ENCODE results near the gene SNW1.
A peak's percentile ranks its signal among the peaks of the same experiment; 100 is the strongest.

The SNW1 gene

DNA sequence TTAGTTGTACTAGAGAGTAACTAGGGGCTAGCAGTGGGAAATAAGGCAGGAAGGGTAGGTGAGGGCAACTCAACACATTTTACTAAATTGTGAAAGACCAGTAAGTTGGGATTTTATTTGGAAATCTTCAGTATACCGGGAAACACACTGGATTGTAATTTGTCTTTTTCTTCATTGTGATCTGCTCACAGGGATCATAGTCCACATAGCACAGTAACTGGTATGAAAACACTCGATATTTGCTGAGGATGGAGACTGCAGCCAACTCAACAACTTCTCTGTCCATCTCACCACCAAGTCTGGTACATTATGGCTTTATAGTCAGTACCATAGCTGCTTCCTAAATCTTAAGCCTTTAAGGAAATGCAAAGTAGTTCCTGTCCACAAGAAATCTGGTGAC is 50.6 kb downstream of the SNW1 start:
- DNase-seq (ENCODE audit: low read depth, low spot score), result no peak
- Histone ChIP-seq H3K27me3 (ENCODE audit: control insufficient read depth, insufficient read depth, low read length) (no peaks in the 10 kb centered on the region), H3K27ac (ENCODE audit: low read length) (no peak overlapping the region), H3K36me3 (ENCODE audit: control insufficient read depth, insufficient read depth, low read length) (peaks cover 19% of the 10 kb centered on the region; the same call in 1 of the 2 replicates), H3K4me1 (ENCODE audit: control insufficient read depth, insufficient read depth, low read length) (no peaks in the 10 kb centered on the region), H3K4me3 (ENCODE audit: low read length) (no peak overlapping the region), H3K9me3 (ENCODE audit: control insufficient read depth, insufficient read depth, low read length) (no peaks in the 10 kb centered on the region)
- no CpG with 5 or more reads among the region's 2 CpGs for WGBS (ENCODE audit: insufficient coverage, insufficient read length)

GRCh38 chr14:77709412-77709811 is 51.5 kb downstream of the SNW1 start:
- H3K36me3 ChIP-seq (ENCODE audit: control insufficient read depth, insufficient read depth, low read length), result peaks cover 19% of the 10 kb centered on the region; the same call in 1 of the 2 replicates
- WGBS (ENCODE audit: insufficient coverage, insufficient read length), result no CpG with 5 or more reads among the region's 3 CpGs
- H3K27me3 ChIP-seq (ENCODE audit: control insufficient read depth, insufficient read depth, low read length), result no peaks in the 10 kb centered on the region
- no peak for DNase-seq (ENCODE audit: low read depth, low spot score)
- no peak overlapping the region for H3K27ac ChIP-seq (ENCODE audit: low read length)
- peak overlapping the region; percentile 82; the same call in 1 of the 2 replicates for H3K4me3 ChIP-seq (ENCODE audit: low read length)
- no peaks in the 10 kb centered on the region for H3K4me1 ChIP-seq (ENCODE audit: control insufficient read depth, insufficient read depth, low read length)
- H3K9me3 ChIP-seq (ENCODE audit: control insufficient read depth, insufficient read depth, low read length), result no peaks in the 10 kb centered on the region

DNA sequence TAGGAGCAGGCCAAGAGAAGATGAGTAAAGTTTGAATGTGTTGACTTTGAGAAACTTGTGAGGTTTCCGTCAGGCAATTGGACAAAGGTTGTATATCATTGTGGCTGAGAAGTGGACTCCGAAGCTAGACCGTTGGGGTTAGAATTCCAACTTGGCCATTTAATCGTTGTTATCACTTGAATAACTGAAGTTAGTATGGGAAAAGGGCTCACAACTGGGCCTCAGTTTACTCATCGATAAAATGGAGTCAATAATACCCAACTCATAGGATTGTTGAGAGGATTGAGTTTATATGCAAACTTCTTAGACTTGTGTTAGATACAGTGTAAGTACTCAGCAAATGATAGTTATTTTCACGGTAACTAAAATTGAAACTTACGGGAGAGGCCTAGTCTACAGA is 52.2 kb downstream of the SNW1 start:
- H3K4me1 ChIP-seq (ENCODE audit: control insufficient read depth, insufficient read depth, low read length), result no peaks in the 10 kb centered on the region
- peaks cover 15% of the 10 kb centered on the region; the same call in 1 of the 2 replicates for H3K36me3 ChIP-seq (ENCODE audit: control insufficient read depth, insufficient read depth, low read length)
- H3K27me3 ChIP-seq (ENCODE audit: control insufficient read depth, insufficient read depth, low read length), result no peaks in the 10 kb centered on the region
- H3K27ac ChIP-seq (ENCODE audit: low read length), result no peak overlapping the region
- WGBS (ENCODE audit: insufficient coverage, insufficient read length), result no CpG with 5 or more reads among the region's 7 CpGs
- DNase-seq (ENCODE audit: low read depth, low spot score), result no peak
- H3K4me3 ChIP-seq (ENCODE audit: low read length), result peak overlapping the region; percentile 82; the same call in 1 of the 2 replicates
- H3K9me3 ChIP-seq (ENCODE audit: control insufficient read depth, insufficient read depth, low read length), result no peaks in the 10 kb centered on the region

- Histone ChIP-seq H3K4me1 (ENCODE audit: control insufficient read depth, insufficient read depth, low read length) (no peaks in the 10 kb centered on the region), H3K36me3 (ENCODE audit: control insufficient read depth, insufficient read depth, low read length) (peaks cover 15% of the 10 kb centered on the region; the same call in 1 of the 2 replicates), H3K27me3 (ENCODE audit: control insufficient read depth, insufficient read depth, low read length) (no peaks in the 10 kb centered on the region), H3K9me3 (ENCODE audit: control insufficient read depth, insufficient read depth, low read length) (no peaks in the 10 kb centered on the region), H3K27ac (ENCODE audit: low read length) (no peak within 1 kb of the TSS), H3K4me3 (ENCODE audit: low read length) (peak within 1 kb of the TSS; percentile 82)
- no CpG with 5 or more reads among the region's 49 CpGs for WGBS (ENCODE audit: insufficient coverage, insufficient read length)
- peak; percentile 48 for DNase-seq (ENCODE audit: low read depth, low spot score)
These were observed 53.1 kb downstream of the SNW1 start, which contains the start of the genes ALKBH1 and SLIRP for GRCh38 chr14:77707724-77708408. Gene ALKBH1, minus strand, starts transcription at chr14:77708023. Its CDS starts 19 bp downstream, at chr14:77708004. Gene SLIRP, plus strand, starts transcription at chr14:77708103. Its CDS starts 9 bp downstream, at chr14:77708112.

- Histone ChIP-seq H3K4me3 (ENCODE audit: low read length) (peak overlapping the region; percentile 82), H3K36me3 (ENCODE audit: control insufficient read depth, insufficient read depth, low read length) (peaks cover 12% of the 10 kb centered on the region; the same call in 1 of the 2 replicates), H3K27ac (ENCODE audit: low read length) (no peak overlapping the region), H3K9me3 (ENCODE audit: control insufficient read depth, insufficient read depth, low read length) (no peaks in the 10 kb centered on the region), H3K27me3 (ENCODE audit: control insufficient read depth, insufficient read depth, low read length) (no peaks in the 10 kb centered on the region), H3K4me1 (ENCODE audit: control insufficient read depth, insufficient read depth, low read length) (no peaks in the 10 kb centered on the region)
- no CpG with 5 or more reads among the region's 14 CpGs for WGBS (ENCODE audit: insufficient coverage, insufficient read length)
- DNase-seq (ENCODE audit: low read depth, low spot score), result no peak
These were observed 53.6 kb downstream of the SNW1 start for GRCh38 chr14:77707355-77707723.

GRCh38 chr14:77691259-77691658 is 69.7 kb downstream of the SNW1 start:
- Histone ChIP-seq H3K36me3 (ENCODE audit: control insufficient read depth, insufficient read depth, low read length) (no peaks in the 10 kb centered on the region; the same call in 1 of the 2 replicates), H3K27ac (ENCODE audit: low read length) (no peak overlapping the region), H3K4me1 (ENCODE audit: control insufficient read depth, insufficient read depth, low read length) (0 out of 2 replicates have a peak, but pooled peaks cover 2% of the 10 kb centered on the region), H3K4me3 (ENCODE audit: low read length) (no peak overlapping the region), H3K27me3 (ENCODE audit: control insufficient read depth, insufficient read depth, low read length) (no peaks in the 10 kb centered on the region), H3K9me3 (ENCODE audit: control insufficient read depth, insufficient read depth, low read length) (no peaks in the 10 kb centered on the region)
- DNase-seq (ENCODE audit: low read depth, low spot score), result no peak
- no CpG with 5 or more reads among the region's 2 CpGs for WGBS (ENCODE audit: insufficient coverage, insufficient read length)

DNA sequence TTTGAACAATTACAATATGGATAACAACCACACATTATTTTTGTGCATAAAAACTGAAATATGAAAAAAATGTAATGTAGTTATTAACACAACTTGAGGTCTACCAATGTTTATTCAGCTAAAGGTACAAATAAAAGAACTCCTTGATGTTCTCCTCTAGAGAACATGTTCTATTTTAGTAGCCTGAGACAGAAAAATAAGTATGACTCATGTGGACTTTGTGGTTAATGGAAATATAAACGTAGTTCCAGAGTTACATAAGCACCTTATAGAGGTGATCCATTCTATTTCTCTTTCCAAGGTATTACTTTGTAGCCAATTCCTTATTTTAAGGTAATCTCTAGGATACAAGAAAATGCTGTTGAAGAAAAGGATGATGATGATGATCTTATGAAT is 78.8 kb downstream of the SNW1 start:
- Histone ChIP-seq H3K9me3 (ENCODE audit: control insufficient read depth, insufficient read depth, low read length) (no peaks in the 10 kb centered on the region), H3K36me3 (ENCODE audit: control insufficient read depth, insufficient read depth, low read length) (0 out of 2 replicates have a peak, but pooled peaks cover 3% of the 10 kb centered on the region), H3K4me1 (ENCODE audit: control insufficient read depth, insufficient read depth, low read length) (no peaks in the 10 kb centered on the region), H3K27me3 (ENCODE audit: control insufficient read depth, insufficient read depth, low read length) (no peaks in the 10 kb centered on the region), H3K27ac (ENCODE audit: low read length) (no peak overlapping the region), H3K4me3 (ENCODE audit: low read length) (no peak overlapping the region)
- no peak for DNase-seq (ENCODE audit: low read depth, low spot score)
- WGBS (ENCODE audit: insufficient coverage, insufficient read length), result no CpG with 5 or more reads among the region's 1 CpG

GRCh38 chr14:77681196-77682157 is 79.5 kb downstream of the SNW1 start:
- H3K4me1 ChIP-seq (ENCODE audit: control insufficient read depth, insufficient read depth, low read length), result no peaks in the 10 kb centered on the region
- no peak for DNase-seq (ENCODE audit: low read depth, low spot score)
- H3K9me3 ChIP-seq (ENCODE audit: control insufficient read depth, insufficient read depth, low read length), result no peaks in the 10 kb centered on the region
- H3K27ac ChIP-seq (ENCODE audit: low read length), result no peak overlapping the region
- 0 out of 2 replicates have a peak, but pooled peaks cover 3% of the 10 kb centered on the region for H3K36me3 ChIP-seq (ENCODE audit: control insufficient read depth, insufficient read depth, low read length)
- H3K4me3 ChIP-seq (ENCODE audit: low read length), result no peak overlapping the region
- no peaks in the 10 kb centered on the region for H3K27me3 ChIP-seq (ENCODE audit: control insufficient read depth, insufficient read depth, low read length)
- no CpG with 5 or more reads among the region's 7 CpGs for WGBS (ENCODE audit: insufficient coverage, insufficient read length)

- no CpG with 5 or more reads among the region's 8 CpGs for WGBS (ENCODE audit: insufficient coverage, insufficient read length)
- Histone ChIP-seq H3K27me3 (ENCODE audit: control insufficient read depth, insufficient read depth, low read length) (no peaks in the 10 kb centered on the region), H3K4me3 (ENCODE audit: low read length) (no peak overlapping the region), H3K36me3 (ENCODE audit: control insufficient read depth, insufficient read depth, low read length) (peaks cover 7% of the 10 kb centered on the region; the same call in 1 of the 2 replicates), H3K4me1 (ENCODE audit: control insufficient read depth, insufficient read depth, low read length) (no peaks in the 10 kb centered on the region), H3K9me3 (ENCODE audit: control insufficient read depth, insufficient read depth, low read length) (no peaks in the 10 kb centered on the region), H3K27ac (ENCODE audit: low read length) (no peak overlapping the region)
- no peak for DNase-seq (ENCODE audit: low read depth, low spot score)
These were observed 86.0 kb downstream of the SNW1 start for GRCh38 chr14:77674931-77675330.

DNA sequence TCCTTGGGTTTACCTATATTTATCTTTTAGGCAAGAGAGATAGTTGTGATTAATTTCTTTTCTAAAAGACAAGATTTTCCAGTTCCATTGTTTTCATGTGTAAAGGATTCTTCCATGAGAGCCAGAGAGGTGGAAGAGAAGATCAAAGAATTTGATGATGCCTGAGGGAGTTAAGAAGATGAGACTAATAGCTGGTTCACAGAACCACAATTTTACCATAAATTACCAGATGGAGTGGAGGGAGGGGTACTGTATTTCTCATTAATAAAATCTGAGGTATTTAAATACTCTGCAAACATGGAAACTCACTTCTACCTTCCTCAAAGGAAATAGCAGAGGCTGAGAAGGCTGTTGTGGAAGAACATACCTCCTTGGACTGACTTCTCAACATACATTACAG is 87.8 kb downstream of the SNW1 start:
- H3K27me3 ChIP-seq (ENCODE audit: control insufficient read depth, insufficient read depth, low read length), result no peaks in the 10 kb centered on the region
- no peak for DNase-seq (ENCODE audit: low read depth, low spot score)

More for the DNA sequence above, 87.8 kb downstream of the SNW1 start:
- peaks cover 4% of the 10 kb centered on the region; the same call in 1 of the 2 replicates for H3K36me3 ChIP-seq (ENCODE audit: control insufficient read depth, insufficient read depth, low read length)
- no peaks in the 10 kb centered on the region for H3K4me1 ChIP-seq (ENCODE audit: control insufficient read depth, insufficient read depth, low read length)
- no peak overlapping the region for H3K4me3 ChIP-seq (ENCODE audit: low read length)
- H3K27ac ChIP-seq (ENCODE audit: low read length), result no peak overlapping the region
- H3K9me3 ChIP-seq (ENCODE audit: control insufficient read depth, insufficient read depth, low read length), result no peaks in the 10 kb centered on the region

All from iPS DF 6.9 (cell line).